Stimulated activated CD8-positive, alpha-beta memory T cell treated with anti-CD3 and anti-CD28 coated beads, Interleukin-4, amount 100 ng/mL, for 24 hours (primary cell): ENCODE results near the gene STXBP2.

Experiments
- DNase-seq: peaks from one replicate; pipeline ENCODE4 v3.0.0-alpha.2; 2020; ENCODE audit warnings: low read depth

STXBP2 gene

DNA sequence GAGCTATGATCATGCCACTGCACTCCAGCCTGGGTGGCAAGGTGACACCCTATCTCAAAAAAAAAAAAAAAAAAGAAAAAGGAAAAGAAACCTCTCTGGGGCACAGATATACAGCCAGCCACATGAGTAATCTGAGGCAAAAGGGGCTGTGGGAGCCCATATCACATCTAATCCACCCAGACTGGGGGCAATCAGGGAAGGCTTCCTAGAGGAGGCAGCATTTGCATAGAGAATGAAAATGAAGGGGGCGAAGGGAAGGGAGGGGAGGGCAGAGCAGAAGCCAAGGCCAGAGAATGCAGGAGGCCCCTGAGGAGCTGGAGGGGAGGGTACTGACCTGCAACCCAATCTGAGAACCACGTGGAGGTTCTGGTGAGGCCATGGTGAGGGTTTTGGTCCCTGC lies 13.2 kb downstream of the STXBP2 start:
- DNase-seq = no peak

DNA sequence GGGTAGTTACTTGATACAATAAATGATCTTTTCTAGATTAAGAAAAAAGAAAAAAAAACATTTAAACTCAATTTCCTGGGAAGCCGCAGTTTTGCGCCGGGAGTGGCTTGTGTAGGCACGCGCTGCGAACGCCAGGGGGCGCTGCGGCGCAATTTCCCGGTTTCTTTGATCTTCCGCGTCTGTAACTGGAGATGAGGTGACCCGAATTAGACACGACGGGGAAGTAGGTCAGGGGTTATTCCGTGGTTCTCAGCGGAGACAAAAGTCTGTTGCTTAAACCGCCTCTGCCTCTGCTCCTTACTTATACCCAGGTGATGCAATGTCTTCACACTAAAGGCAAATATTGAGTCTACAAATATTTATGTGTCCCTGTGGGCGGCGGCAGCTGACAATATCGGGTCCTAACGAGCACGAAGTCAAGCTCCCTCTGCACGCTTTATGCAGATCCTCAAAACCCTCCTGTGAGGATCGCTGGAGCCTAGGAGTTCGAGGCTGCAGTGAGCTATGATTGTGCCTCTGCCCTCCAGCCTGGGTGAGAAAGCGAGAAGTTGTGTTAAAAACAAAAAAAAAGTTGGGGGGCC lies 15.2 kb downstream of the STXBP2 start:
- peak; percentile 75 for DNase-seq

DNA sequence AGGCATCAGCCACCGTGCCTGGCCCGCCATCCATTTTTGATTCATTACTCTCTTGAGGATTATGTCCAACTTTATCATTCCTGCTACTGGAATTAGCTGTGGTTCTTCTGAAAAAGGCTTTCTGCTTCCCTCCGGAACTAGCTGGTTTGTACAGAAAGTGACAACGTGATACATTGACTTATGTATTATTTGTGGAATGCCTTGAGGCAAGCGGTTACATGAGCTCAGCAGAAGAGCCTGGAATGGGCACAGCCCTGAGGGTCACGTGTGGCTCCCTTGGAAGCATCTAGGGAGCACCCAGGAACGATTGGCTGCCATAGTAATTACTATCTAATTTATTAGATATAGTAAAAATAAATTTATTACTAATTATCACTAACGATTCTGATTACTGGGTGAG lies 17.5 kb downstream of the STXBP2 start:
- DNase-seq = no peak

DNA sequence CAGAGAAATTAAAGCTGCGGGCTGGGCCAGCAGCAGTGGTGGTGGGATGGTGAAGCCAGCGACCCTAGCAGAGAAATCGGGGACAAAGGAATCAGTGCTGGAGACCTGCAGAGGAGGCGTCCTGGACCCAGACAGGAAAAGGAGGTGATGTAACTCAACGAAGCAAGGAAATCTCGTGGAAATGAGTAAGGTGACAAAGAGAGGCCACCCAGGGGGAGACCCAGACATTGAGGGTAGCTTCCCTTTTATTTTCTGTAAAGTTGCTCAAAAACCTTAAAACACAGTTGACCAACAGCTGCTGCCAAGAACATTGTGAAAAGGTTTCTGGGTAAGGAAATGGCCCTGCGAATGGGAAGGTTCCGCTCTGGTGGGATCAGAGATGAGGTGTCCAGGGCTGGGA lies 18.7 kb downstream of the STXBP2 start:
- no peak for DNase-seq

DNA sequence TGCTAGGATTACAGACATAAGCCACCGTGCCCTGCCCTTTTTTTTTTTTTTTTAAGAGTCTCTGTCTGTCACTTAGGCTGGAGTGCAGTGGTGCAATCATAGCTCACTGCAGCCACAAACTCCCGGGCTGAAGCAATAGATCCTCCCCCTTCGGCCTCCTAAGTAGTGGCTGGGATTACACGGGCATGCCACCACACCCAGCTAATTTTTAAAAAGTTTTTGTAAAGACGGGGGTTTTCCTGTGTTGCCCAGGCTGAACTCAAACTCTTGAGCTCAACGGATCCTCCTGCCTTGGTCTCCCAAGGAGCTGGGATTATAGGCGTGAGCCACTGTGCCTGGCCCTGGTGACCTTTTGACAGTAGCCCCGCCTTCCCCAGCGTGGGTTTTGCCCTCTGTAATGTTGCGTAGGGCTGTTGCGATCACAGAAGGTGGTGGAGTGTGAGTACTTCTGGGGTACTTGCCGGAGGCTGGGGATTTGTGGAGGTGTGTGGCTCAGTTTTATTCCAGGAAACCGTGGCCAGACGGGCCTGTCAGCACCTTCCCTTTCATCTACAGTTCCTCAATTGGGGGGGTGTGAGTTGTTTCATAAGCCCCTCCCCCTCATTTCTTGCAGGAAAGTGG lies 20.3 kb downstream of the STXBP2 start:
- DNase-seq = peak; percentile 26

DNA sequence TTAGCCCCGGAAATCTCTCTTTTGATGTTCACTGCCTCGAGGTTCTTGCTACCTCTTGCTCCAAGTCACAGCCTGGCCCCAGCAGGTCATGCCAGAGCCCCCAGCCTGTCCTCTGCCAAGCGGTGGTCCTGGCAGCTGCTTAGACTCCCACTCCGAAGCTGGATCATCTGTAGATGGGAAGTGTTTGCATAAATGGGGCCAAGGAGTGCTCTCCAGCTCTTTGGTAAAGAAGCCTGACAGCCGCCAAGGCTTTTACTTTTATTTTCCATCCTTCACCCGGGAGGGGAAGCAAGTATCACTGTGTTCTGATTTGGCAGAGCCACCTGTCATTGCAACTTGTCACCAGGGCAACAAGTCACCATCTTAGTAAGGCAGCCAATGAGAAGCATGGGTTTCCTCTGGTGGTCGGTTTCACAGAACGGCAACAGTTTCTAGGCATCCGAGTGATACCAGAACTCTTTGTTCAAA lies 21.3 kb downstream of the STXBP2 start:
- no peak for DNase-seq

DNA sequence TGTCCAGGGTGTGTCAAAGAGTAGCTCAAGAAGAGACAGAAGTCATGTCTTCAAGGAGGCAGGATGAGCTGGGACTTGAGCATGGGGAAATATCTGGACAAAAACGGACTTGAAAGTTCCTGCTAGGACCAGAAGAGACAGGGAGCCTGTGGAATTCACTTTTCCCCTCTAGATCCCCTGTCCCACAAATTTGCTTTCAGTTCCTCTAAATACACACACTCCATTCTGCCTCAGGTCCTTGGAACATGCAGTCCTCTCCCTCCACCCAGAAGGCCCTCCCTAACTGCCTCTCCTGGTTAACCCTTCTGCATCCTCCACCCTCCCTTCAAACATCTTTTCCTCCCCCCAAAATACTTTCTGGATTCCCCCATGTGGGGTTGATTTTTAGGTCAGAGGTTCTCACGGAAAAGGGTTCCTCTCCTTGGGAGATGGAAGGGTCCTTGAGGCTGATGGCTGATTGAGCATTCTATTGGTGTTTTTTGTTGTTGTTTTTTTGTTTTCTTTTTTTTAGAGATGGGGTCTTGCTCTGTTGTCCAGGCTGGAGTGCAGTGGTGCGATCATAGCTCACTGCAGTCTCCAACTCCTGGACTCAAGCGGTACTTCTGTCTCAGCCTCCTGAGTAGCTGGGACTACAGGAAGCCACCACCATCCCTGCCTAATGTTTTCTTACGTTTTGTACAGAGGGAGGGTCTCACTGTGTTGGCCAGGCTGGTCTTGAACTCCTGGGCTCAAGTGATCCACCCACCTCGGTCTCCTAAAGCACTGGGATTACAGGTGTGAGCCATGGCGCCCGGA lies 25.0 kb downstream of the STXBP2 start:
- DNase-seq = no peak

DNA sequence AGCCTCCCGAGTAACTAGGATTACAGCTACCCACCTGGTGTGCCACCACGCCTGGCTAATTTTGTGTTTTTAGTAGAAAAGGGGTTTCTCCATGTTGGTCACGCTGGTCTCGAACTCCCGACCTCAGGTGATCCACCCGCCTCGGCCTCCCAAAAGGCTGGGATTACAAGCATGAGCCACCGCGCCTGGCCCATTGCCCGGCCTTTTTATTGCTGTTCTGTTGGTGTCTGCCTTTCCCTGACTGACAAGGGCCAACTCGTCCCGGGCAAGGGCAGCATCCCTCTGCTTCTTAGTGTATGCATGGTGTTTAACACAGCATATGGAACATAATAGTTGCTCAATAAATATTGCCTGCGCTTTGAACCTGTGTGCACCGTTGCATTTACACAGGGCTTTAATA lies 25.7 kb downstream of the STXBP2 start:
- no peak for DNase-seq

DNA sequence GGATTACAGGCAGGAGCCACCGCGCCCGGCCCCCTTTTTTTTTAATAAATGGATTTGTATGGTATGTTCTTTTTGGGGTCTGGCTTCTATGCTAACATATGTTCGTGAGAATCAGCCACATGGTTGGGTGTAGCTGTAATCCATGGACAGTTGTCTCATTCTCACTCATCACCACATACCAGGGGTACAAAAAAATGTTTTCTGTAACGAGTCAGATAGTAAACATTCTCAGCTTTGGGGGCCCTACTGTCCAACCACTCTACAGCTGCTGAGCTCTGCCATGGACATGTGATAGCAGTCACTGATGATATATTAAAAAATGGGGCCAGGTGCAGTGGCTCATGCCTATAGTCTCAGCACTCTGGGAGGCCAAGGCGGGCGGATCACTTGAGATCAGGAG lies 26.8 kb downstream of the STXBP2 start:
- no peak for DNase-seq

DNA sequence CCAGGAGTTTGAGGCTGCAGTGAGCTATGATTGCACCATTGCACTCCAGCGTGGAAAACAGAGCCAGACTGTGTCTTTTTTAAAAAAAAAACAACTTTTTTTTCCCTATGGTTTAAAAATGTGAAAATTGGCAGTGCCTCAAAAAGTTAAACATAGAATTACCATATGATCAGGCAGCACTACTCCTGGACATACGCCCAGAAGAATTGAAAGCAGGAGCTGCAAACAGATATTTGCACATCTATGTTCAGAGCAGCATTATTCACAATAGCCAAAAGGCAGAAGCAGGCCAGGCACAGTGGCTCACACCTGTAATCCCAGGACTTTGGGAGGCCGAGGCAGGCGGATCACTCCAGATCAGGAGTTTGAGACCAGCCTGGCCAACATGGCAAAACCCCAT lies 28.2 kb downstream of the STXBP2 start:
- no peak for DNase-seq

DNA sequence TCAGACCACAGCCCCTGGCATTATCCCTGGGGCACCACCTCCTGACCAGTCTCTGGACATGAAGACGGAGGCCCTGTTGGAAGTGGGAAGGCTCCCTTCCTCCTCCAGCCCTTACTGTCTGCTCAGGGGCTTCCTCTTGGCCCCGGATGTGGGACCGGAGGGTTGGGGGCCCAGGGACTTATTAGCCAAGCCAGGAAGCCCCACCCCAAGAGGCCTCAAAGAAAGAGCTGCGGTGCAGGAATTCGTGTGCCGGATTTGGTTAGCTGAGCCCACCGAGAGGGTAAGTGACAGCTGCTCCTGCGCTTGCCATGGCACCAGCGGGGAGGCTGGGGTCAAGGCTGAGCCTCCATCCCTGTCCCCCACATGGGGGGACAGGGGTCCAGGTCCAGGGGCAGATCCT lies 31.9 kb downstream of the STXBP2 start, which contains the start of gene RETN:
Gene RETN (plus strand): TSS at position 208 of the 400 bp plus-strand sequence. CDS start 278 bp downstream, outside the sequence.
- no peak for DNase-seq

DNA sequence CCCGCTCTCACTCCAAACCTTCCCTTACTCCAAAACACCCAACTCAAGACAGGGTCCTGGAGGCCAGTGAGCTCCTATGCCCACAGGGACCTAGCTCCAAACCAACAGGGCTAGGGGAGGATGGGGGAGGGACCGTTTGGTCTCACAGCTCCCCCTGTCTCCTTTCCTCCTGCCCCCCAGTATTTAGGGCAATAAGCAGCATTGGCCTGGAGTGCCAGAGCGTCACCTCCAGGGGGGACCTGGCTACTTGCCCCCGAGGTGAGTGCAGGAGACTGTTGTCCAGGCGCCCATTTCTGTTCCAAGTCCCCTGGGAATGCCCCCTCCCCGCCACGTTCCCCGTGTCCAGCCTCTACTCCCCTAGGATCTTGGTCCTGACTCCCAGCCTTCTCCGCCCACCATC lies 32.7 kb downstream of the STXBP2 start:
- DNase-seq = no peak

DNA sequence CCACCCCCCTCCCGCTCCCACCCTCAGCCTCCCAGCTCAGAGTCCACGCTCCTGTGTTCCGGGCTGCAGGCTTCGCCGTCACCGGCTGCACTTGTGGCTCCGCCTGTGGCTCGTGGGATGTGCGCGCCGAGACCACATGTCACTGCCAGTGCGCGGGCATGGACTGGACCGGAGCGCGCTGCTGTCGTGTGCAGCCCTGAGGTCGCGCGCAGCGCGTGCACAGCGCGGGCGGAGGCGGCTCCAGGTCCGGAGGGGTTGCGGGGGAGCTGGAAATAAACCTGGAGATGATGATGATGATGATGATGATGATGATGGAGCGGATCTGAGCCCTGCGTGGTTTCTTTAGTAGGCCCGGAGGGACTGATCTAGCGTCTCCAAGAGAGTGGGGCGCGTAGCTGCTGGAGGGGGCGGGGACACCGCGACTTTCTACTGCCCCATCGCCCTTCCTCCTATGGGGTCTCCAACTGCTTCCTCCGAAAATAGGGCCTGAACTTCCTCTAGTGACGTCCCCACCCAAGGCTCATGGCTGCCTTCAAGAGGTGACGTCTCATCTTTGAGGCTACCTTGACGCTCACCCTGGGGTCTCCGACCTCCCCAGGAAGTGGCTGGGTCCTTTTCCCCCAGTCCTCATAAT lies 33.4 kb downstream of the STXBP2 start:
- no peak for DNase-seq

DNA sequence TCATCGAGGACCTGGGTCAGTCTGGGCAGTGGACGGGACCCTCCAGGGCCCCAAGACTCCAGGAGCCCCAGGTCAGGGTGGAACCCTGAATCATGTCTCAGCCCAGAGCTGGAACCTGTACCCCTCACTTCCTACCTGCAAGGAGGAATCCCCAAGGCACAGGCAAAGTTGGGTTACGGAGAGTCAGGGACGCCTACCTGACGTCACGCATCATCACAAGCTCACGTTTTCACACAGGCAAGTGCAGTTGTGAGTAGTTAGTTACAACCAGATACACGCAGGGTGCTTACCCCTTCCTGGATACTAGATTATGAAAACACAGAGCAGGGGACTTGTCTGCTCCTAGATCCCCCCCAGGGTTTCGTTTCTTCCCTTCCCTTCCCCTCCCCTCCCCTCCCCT lies 33.9 kb downstream of the STXBP2 start:
- DNase-seq = no peak

DNA sequence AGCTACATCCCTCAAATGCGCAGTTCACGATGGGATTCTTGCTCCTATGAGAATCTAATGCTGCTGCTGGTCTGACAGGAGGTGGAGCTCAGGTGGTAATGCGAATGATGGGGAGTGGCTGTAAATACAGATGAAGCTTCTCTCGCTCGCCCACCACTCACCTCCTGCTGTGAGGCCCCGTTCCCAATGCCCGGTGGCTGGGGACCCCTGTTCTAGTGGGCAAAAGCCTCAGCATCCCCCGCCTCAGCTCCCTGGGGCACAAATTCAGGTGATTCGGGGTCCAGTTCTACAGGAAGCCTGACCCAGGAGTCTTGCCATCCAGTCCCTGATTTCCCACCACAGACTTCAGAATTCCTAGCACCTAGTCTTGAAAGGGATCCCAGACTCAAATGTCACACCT lies 35.6 kb downstream of the STXBP2 start:
- no peak for DNase-seq

DNA sequence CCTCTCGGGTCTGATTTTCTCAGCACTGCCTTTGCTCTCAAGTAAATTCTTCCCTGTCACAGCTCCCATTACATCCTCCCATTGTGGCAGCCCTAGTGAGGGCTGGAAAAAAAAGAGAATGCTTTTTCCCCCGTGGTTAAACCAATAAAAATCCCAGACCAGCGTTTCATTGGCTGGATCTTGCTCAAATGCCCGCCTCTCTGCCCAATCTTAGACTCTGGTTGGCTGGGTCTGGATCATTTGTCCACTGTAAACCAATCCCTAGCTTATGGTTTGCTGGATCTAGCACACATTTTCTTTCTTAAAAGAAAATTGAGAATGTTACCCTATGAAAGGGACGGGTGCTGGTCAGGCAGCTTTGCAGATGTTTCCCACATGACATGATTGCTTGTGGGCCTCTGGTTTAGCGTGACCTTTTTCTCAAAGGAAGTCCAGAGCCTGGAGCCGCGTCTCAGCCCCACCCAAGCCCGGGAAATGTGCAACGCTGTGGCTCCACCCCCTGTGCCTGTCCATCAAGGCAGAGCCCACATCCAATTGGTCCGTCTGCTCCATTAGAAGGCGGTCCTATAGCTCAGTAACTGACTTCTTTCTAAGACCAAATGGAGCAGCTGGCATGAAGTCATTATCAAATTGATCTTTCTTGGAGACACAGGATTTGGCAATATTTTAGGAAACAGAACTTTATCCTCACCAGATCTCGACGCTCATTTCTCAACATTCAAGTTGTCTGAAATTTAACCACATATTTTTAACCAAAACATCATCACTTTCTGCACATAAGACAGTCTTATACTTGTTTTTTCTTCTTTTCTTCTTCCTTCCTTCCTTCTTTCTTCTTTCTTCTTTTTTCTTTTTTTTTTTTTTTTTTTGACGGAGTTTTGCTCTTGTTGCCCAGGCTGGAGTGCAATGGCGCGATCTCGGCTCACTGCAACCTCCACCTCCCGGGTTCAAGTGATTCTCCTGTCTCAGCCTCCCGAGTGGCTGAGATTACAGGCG lies 37.4 kb downstream of the STXBP2 start:
- no peak for DNase-seq

DNA sequence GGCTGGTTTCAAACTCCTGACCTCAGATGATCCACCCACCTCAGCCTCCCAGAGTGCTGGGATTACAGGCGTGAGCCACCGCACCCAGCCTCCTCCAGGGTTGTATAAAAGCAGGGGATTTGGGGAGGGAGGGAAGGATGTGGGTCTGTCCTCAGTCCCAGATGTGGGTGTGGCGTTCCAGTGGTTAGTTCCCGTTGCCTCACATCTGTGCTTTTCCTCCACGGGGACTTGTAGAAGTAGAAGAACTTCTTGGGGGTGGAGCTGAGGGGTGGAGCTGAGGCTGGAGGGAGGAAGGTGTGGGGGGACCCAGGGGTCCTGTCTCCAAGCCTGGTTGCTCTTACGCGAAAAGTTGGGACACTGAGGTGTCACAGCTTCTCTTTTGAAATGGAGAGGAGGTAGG lies 39.5 kb downstream of the STXBP2 start:
- no peak for DNase-seq

DNA sequence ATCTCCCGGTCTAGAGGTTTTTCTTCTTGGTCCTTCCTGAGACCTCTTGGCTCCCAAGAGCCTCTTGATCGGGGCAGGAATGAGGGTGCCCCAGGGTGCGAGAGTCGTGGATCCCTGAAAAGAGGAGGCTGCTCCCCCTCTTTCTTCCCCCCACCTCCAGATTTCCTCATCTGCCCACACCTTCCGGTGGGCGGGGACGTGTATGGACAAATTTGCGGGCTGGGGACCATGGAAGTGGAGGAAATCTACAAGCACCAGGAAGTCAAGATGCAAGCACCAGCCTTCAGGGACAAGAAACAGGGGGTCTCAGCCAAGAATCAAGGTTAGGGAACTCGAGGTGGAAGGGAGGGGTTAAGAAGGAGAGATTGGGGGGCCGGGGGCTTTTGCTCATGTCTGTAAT lies 39.9 kb downstream of the STXBP2 start, which contains the start of gene MCEMP1:
Gene MCEMP1 (plus strand): TSS at position 237 of the 400 bp plus-strand sequence. CDS start 31 bp downstream, at position 268.
- no peak for DNase-seq

DNA sequence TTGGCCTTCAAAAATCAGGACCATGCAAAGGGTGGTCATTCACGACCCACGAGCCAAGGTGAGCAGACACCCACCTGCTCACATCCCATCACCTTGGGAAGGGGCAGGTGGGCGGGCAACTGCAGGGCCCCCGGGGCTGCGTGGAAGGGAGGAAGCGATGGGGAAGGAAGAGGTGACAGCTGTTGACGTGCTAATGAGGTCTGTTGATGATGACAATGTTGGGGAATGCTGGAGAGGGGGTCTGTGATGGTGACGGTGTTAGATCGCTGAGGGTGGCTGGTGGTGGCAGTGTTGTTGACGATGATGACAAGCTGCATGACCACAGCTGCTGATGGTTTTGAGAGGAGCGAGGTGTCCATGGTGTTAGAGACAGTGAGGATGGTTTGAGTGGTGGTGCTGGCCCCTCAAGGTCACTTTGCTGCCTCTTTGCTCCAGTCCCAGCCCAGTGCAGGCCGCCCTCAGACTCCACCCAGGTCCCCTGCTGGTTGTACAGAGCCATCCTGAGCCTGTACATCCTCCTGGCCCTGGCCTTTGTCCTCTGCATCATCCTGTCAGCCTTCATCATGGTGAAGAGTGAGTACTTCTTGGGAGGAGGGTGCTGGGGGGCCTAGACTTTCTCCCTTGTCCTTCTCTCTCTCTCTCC lies 40.9 kb downstream of the STXBP2 start:
- DNase-seq = no peak

DNA sequence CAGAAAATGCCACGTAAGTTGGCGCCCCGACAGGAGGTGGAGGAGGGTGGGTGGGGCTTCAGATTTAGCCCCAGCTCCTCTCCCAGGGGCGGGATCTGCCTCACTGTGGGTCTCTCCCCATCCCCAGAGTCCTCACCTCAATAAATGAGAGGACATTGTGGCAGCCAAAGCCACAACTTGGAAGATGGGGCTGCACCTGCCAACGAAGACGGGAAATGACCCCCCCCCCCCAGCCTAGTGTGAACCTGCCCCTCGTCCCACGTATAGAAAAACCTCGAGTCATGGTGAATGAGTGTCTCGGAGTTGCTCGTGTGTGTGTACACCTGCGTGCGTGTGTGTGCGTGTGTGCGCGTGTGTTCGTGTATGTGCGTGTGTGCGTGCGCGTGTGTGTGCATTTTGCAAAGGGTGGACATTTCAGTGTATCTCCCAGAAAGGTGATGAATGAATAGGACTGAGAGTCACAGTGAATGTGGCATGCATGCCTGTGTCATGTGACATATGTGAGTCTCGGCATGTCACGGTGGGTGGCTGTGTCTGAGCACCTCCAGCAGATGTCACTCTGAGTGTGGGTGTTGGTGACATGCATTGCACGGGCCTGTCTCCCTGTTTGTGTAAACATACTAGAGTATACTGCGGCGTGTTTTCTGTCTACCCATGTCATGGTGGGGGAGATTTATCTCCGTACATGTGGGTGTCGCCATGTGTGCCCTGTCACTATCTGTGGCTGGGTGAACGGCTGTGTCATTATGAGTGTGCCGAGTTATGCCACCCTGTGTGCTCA lies 42.3 kb downstream of the STXBP2 start:
- DNase-seq = peak; percentile 35
